SHP77 (cell line): ENCODE measurements around the gene NEDD4L.

Experiments
- DNase-seq, 2 experiments: peaks; one replicate each; lab custom pipeline; 2025; lab: John Stamatoyannopoulos, UW

NEDD4L gene

DNA sequence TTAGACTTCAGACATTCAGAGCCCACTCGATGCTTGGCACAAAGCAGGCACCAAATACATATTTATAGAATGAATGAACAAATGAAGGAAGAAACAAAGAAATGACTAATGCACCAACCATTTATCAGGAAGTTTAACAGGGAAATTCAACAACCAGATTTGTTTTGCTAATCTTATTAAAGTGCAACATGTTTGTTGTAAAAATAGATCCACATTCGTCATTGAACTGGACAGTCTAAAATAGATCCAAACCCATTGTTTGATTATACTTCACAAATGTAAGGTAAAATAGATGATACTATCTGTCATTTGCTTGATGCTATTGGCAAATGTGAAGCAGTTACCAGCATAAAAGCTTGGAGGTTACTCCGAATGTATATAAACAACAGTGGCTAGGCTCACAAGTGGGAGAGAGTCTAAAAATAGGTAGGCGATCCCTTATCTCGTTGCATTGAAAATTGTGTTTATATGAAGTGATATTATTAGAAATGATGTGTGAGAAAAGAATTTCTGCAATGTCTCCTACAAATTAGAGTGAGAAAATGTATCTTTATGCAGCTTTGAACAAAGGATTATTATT is 246.2 kb downstream of the NEDD4L start:
- no peak for DNase-seq

DNA sequence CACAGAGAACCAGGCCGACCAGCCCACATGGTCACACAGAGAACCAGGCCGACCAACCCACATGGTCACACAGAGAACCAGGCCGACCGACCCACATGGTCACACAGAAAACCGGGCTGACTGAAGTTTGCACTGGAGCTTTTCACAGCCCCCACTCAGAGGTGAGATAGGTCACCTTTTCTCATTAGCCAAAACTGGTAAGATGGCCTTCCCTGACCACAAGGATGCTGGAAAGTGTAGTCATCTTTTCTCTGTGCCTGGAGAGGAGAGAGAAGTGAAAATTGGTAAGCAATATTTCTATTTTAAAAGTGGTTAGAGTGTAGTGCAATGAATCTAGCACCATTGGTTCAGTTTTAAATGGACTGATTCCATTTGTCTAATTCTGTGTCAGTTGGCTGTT is 247.1 kb downstream of the NEDD4L start:
- DNase-seq = no peak

DNA sequence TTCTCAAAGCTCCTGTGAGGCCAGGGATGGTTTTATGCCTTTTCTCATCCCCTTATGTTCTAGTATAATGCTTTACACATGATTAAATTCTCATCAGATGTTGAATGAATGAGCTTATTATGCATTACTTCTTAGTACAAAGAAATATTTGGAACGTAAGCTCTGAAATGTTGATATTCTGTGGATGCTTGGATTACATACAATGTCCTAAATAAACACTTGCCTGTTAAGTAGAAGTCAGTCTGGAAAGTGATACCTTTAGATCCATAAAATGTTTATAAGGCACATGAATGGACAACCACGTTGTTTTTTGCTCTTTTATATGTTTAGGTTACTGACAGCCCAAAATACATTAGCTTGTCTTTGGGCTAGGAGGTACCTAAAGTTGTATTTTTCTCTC is 248.6 kb downstream of the NEDD4L start:
- DNase-seq = no peak

DNA sequence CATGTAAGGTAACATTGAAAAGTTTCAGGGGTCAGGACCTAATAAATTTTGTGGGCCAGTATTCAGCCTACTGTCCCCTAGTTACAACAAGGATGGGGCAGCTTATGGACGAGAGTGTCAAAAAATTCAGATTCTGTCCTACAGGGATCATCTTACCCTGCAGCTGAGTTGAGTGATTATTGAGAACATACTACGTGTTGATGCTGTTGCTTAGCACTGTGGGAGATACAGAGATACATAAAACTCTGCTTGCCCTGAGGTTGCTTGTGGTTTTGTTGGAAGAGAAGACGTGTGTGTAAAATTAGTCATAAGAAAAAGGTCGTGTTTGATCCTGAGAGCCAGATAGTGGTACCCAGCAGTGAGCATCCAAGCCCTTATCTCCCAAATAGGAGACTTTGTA is 253.2 kb downstream of the NEDD4L start:
- no peak for DNase-seq

DNA sequence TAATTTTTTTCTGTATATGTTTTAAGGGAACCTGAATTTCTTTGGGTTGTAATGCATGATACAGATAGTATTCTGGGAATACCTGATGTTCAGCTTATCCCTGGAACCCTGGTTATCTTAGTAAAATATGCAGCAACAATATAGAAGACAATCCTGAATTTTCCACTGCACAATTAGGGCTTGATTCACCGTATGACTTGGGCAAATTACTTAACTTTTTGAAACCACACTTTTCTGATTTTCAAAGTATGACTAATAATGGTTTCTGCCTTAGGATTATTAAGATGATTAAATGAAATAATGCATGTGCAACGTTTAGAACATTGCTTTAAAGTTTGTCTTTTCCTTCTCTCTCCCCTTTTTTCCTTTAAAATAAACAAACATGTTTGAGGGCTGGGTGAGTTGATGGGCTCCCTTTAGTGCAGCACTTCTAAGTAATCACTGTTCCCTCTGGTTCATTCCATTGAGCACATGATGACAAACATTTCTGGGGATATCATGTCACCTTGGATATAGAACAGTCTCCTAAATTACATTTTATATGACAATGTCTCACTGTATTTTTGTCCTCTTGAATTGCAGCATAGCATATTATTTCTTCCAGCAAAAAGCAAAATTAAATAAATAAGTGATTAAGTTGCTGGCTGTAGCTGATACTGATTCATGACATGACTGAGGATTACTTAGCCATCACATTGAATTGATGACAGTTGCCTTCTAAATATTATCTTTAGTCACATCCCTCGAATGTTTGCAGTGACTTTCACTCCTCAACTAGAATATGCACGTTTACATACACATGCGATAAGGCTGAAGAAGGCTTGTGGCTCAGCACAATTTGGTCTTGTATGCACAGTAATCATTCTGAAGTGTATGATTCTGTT is 254.5 kb downstream of the NEDD4L start:
- DNase-seq = no peak

DNA sequence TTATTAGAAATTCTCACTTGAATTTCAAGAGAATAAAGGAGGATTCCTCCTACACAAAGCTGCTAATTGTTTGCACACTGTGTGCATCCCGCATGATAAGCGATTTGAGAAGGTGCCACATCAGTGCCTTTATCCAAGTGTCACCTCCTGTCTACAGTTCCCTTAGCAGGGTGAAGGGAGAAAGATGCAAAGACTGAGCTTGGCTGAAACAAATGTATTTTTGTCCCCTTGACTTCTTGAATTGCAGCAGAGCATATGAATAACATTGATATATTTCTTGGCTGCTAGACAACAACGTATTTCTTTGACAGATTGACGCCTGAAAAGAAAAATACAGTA is 255.1 kb downstream of the NEDD4L start:
- DNase-seq = no peak

DNA sequence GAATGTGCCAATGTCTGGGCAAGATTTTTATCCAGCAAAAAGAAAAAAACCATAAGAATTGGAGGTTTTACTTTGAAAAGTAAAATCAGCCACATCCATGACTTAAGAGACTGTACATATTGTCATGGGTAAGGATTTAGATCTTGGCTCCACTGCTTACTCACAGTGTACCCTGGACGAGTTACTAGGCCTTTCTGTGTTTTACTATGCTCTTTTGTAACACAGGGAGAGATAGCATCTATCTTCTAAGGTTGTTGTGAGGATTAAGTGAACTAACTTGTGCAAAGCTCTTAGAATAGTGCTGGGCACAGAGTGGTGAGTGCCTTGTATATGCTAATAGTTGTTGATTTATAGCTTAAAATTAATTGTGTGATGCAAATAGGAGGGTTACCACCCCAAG is 255.9 kb downstream of the NEDD4L start:
- DNase-seq = no peak

DNA sequence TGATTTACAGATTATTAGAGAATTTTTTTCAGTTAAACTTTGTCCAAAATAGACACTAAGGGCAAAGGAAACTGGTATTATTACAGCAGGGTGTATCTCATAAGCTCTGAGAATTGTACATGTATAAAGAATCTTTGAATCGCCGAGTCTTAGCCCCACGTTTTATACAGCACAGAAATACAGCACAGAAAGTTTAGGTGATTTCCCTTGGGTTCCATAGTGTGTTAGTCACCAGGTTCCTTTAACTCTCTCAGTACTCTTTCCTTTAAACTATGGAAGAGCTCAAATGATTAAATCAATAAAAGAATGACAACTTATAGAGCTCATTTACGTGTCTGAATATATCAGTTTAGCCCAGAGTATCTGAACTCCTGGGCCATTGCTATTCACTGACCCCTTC is 256.8 kb downstream of the NEDD4L start:
- no peak for DNase-seq

DNA sequence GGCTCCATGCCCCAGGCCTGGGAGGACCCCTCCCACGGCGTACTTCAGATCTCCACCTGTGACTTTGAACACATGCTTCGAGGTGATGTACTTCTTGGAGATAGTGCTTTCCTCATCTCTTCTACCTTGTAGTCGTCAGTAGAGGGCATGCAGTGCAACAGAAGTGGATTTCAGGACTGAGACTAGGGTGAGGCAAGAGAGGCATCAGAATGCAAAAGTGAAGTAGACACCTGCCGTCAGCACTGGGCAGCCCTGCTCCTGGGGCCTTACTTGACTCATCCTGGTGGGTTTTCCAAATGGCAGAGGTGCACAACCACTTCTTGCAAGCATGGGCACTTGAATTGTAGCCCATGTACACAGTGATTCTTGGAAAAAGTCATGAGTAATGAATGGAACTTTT is 258.8 kb downstream of the NEDD4L start:
- no peak for DNase-seq

DNA sequence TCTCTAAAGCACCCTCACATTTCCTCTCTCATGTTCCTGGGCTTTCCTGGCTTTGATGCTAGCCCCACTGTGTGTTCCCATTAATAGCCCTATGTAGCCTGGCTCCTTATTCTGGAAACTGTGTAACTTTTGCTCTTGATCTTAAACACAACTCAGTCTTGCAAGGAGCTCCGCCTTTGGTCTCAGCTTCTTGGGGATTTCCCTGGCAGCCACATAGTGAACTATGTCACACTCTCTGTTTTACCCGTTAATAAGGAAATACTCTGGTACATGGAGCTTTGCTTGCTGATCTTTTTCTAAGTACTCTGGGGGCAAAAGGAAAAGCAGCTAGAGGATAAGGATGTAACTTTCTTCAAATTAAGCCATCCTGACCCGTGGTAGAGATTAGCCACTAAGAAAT is 259.3 kb downstream of the NEDD4L start:
- DNase-seq = no peak

DNA sequence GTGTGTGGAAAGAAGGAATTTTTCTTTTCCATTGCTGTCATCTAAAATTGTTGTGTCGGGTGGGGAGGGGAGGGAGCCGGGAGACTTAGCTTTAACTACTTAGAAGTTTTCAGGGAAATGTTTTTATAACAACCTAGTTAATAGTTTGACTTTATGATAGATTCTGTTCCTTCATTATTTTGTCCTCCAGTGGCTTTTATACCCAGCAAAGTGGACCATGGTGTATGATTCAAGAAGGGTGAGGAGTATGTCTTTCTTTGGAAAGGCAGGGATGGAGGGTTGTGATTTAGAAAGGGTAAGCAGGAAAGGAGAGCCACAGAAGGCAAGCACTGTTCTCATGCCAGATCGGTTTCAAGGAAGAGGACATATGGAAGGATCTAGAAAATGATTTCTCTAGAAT is 261.8 kb downstream of the NEDD4L start:
- DNase-seq = no peak

DNA sequence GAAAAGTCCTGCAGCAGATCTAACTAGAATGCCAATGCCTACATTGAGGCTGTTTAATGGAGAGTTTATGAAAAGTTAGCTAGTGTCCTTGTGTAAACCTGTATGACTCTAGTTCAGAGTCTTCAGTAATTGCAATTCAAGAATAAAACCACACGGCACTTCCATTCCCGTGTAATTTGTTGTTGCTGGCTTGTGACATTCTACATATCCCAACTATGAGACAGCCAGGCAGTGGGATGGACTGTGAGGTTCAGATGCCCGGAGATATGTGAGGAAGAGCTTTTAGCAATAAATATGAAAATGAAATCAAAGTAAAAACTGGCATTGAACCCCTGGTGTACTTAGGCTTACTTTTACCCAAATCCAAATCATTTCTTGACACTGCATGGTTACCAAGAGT is 263.4 kb downstream of the NEDD4L start:
- DNase-seq = no peak

DNA sequence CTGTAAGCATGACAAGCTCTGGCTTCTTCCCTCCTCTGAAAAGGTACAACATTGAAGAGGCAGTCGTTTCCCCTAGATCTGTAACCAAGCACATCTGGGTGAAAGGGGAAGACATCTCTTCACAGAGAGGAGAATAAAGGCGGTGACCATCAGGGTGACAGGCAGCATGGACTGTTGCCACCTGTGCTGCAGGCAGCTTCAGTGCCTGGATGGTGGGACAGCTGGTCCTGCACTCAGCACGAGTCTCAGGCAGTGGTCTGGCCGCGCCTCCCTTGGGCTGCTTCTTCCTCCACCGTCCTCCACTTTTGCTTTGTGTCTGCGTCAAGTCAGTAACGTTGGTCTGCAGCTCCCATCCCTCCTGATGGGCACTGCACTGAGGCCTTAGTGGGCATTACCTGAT is 264.4 kb downstream of the NEDD4L start:
- no peak for DNase-seq

DNA sequence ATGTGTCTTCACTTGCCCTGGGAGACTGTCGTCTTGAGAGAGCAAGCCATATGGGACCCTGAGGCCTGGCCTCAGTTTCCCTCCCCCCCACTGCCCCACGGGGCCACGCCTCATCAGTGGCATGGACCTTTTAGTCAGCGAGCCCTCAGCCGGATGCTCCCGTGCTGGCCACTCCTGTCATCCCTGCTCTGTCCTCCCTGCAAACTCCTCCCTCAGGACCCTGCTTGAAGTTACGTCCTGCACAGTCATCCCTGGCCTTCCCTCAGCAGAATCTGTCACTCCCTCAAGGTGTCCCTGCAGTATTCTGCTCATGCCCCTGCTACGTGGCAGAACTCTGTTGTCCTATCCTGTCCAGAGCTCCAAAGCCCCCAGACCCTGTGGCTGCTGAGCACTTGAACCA is 265.1 kb downstream of the NEDD4L start:
- no peak for DNase-seq

DNA sequence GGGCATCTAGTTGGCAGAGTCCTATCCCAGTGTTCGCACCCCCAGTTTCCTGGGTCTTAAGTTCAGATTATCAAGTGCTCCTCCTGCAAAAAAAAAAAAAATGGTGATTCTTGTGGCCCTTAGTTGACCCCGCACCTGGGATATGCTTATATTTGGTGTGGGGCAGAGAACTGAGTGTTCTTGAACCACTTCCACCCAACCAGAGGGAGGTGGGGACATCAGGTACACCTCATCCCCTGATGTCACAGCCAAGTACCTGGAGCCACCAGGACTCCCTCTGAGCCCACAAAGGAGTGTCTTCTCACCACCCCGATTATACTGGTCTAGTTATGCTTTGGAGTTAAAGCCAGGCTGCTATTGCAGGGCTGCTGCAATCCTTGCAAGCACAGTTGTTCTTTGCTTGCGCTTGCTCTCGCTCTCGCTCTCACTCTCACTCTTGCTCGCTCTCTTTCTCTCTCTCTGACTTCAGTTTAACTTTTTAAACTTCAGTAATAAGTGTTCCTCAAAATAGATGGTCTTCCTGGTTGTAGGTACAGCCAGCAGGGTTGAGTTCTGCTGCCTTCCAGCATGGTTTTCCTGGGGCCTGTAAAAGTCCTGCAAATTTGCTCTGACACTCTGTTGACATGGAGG is 265.7 kb downstream of the NEDD4L start:
- DNase-seq = no peak

DNA sequence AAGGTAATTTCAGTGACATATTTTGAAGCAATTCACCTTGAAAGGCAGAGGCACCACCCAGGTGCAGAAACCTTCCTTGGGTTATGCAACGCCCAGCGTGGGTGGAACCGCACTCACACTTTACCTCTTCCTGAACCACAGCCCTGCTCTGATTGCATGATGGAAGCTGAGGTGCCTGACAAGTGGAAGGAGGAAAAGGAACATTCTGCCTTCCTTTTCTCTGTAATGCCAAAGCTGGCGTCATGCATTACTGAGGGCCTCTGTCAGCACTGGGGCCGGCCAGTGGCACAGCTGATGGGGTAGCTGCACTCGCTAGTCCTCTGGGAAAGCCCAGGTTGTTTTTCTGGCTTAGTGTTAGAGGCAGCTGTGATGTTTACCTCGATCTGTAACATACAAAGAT is 266.5 kb downstream of the NEDD4L start:
- no peak for DNase-seq

DNA sequence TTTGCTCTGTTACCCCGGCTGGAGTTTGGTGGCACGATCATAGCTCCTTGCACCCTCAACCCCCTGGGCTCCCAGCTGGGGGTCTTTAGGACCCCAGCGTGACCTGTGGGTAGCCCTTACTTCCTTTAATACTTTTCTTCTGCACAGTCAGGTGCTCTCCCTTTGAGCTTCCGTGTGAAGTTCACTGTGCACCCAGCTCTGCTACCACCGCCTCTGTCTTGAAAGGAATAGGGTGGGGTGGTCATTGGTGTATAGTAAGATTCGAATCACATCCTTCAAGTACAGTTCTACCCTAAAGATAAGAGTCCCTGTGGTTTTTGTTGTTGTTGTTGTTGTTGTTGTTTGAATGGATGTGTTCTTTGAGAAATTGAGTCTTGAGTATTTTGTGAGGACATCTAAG is 267.4 kb downstream of the NEDD4L start:
- DNase-seq = no peak

DNA sequence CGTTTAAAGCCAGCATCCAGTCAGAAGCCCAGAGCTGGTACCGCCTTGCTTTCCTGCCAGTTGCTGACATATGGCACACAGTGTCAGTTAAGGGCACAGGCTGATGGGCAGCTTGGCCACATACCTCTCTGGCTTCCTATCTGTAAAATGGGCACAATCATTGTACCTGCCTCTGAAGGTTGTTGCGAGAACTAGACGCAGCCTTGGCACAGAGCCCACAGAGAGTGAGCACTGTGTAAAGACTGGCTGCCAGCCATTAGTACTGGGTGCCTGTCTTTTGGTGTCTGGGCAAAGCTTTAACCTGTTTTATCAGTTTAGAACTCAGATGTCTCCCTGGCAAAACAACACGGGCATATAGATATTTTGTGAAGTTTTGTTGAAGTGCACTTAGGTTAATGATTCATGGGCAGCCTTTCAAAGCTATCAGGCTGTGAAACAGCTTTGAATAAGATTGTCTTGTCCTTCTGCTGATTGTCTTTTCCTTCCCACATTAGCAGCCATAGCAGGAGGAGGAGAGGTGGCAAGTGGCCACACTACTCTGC is 269.5 kb downstream of the NEDD4L start:
- DNase-seq = peak in 1 of 2 experiments; percentile 31

DNA sequence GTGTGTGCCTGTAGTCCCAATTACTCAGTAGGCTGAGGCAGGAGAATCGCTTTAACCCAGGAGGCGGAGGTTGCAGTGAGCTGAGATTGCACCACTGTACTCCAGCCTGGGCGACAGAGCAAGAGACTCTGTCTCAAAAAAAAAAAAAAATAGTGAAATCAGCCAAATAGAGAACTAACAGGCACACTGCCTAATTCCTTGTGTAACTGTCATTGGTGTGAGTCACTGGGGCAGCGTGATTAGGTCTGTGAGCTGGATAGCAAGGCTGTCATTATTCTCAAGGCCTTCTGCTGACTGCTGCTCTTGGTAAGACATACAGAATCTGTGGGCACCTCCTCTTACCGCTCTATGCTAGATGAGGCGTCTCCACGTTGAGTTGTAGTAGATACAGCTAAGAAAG is 270.3 kb downstream of the NEDD4L start:
- no peak for DNase-seq

DNA sequence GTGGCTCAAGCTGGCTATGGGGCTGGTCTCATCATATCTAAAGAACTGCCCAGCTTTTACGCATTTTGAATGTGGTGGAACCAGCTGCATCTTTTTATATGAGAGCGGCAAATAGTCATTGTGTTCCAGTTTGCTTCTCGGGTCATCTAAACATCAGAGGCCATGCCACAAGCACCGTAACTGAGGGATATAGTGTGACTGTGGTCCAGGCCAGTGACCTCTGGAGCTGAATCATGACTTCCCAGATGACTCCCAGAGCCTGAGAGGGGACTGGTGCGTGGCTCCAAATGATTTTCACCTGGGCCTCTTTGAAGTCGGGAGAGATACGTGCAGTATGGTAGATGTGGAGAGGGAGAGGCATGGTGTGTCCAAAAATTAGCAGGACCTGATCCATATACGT is 271.0 kb downstream of the NEDD4L start:
- DNase-seq = no peak

DNA sequence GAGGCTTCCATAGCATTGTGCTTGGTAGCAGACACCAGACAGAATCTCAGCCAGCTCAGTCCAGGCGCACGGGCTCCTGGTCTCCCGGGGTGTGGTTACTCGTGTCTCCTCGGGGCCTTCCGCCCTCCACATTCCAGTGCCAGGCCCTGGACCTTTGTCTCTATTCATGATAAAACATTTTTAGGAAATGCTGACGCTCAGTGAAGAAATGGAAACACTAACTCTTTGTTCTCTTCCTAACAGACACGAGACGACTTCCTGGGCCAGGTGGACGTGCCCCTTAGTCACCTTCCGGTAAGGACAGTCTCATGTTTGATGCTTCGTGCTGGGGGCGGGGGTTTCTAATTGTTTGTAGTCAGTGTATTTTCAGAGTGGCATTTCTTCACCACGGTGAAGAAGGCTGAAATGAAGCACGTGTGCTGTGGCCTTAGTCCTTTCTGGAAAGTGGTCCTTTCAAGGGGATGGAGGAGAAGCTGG is 271.8 kb downstream of the NEDD4L start:
- DNase-seq = no peak

DNA sequence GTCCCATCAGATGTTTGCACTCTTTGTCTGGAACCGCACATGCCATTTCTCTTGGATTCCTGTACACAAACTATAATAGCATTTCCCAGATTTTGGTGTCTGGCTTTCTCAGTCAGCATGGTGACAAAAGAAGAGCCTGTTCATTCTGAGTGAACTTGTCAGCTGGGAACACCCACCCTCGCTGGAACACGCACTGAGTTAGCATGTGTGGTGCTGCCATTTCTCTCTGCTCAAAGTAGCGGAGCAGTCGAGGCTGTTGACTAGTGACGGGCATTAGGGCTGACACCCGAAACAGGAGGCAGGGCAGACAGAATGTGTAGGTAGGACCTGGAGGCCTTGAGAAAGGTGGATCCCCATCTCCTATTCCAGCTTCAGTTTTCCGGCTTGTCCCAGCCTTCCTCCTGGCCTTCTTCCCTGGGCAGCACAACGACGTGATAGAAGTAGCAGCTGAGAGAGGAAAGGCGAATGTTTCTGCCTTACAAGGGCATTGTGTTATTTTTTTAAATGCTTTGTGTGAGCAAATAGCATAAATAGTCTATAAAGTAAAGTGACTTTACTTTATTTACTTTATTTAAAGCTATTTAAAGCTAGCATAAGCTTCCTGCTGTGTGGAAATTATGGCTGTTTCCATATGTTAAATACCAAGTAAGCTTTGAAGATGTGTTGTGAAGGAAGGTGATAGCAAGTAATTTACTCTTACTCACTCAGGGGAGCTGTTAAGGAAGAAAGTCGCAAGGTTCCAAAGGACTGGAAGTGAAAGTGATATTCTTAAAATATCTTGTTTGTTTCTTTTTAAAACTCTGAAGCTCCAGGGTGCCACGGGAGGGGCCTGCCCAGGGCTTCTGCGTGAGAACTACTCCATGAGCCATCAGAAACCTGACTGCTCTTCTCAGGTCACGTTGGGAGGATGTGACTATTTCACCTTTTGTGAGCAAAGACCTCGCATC is 272.6 kb downstream of the NEDD4L start:
- DNase-seq = no peak
